ENCODE measurements around the gene CHD8.

CHD8 gene

GRCh38 chr14:21369949-21370679 is 85.8 kb downstream of the CHD8 start:
- DNase-seq (ENCODE audit: low read depth) = no peak

GRCh38 chr14:21367582-21368144 is 88.3 kb downstream of the CHD8 start:
- no peak for DNase-seq (ENCODE audit: low read depth)

- no peak for DNase-seq (ENCODE audit: low read depth)
Observed at GRCh38 chr14:21356511-21356910, 99.4 kb downstream of the CHD8 start.

GRCh38 chr14:21352587-21352986 is 103.3 kb downstream of the CHD8 start:
- DNase-seq (ENCODE audit: low read depth) = no peak

GRCh38 chr14:21350539-21350938 is 105.4 kb downstream of the CHD8 start:
- DNase-seq (ENCODE audit: low read depth) = no peak

GRCh38 chr14:21347201-21347600 is 108.7 kb downstream of the CHD8 start:
- no peak for DNase-seq (ENCODE audit: low read depth)

- peak; percentile 1 for DNase-seq (ENCODE audit: low read depth)
Observed at GRCh38 chr14:21346532-21347135, 109.3 kb downstream of the CHD8 start.

- DNase-seq (ENCODE audit: low read depth) = no peak
Observed at GRCh38 chr14:21343035-21343794, 112.7 kb downstream of the CHD8 start.

Measured in non-pigmented ciliary epithelial cell (primary cell).